Mononuclear cell (primary cell): Measurements from ENCODE around the gene MORC4. TPM values are rescaled to one million over a fixed set of nuclear protein-coding genes. Genes with fewer than 3 reads are reported as not detected.

Experiments
- H3K27me3 ChIP-seq: 2 replicates; pipeline ENCODE4 v1.6.0; 2011; ENCODE audit warnings: low read length, control low read depth; ENCODE audit not compliant: insufficient read depth
- H3K4me1 ChIP-seq: 2 replicates; pipeline ENCODE4 v1.5.1; 2011; ENCODE audit warnings: mild to moderate bottlenecking, low read length, control low read depth; ENCODE audit not compliant: insufficient read depth
- H3K4me3 ChIP-seq: 2 replicates; pipeline ENCODE4 v1.5.1; 2011; ENCODE audit warnings: mild to moderate bottlenecking, low read length, moderate library complexity
- H3K9me3 ChIP-seq: 2 replicates; pipeline ENCODE4 v1.5.1; 2011; ENCODE audit warnings: low read depth, mild to moderate bottlenecking, control low read depth, low read length
- total RNA-seq: library from RNA; depleted of rRNA; stranded (reverse); fragments of >200 nt; gene quantifications from one replicate; pipeline ENCODE4 v1.2.3, GENCODE V29; 2012

The MORC4 gene
- total RNA-seq, 1 donor, result 11.5 TPM

GRCh38 chrX:106903856-106904528, 96.0 kb downstream of the MORC4 start:
- H3K4me3 ChIP-seq, result no peak overlapping the region
- H3K9me3 ChIP-seq, result no peaks in the 10 kb centered on the region
- H3K4me1 ChIP-seq, result no peaks in the 10 kb centered on the region
- no peaks in the 10 kb centered on the region for H3K27me3 ChIP-seq

- Histone ChIP-seq H3K27me3 (no peaks in the 10 kb centered on the region), H3K4me1 (no peaks in the 10 kb centered on the region), H3K9me3 (no peaks in the 10 kb centered on the region), H3K4me3 (no peak within 1 kb of the TSS)
Observed at GRCh38 chrX:106903291-106903824, 96.7 kb downstream of the MORC4 start, which contains the start of gene RIPPLY1. Gene RIPPLY1 (minus strand): TSS chrX:106903341. CDS start chrX:106903287, 54 bp downstream.

- no peaks in the 10 kb centered on the region for H3K4me1 ChIP-seq
- no peaks in the 10 kb centered on the region for H3K9me3 ChIP-seq
- H3K27me3 ChIP-seq, result no peaks in the 10 kb centered on the region
- H3K4me3 ChIP-seq, result no peak overlapping the region
Observed at GRCh38 chrX:106902684-106903083, 97.3 kb downstream of the MORC4 start.

GRCh38 chrX:106901781-106902219, 98.2 kb downstream of the MORC4 start:
- Histone ChIP-seq H3K4me3 (no peak overlapping the region), H3K27me3 (no peaks in the 10 kb centered on the region), H3K9me3 (no peaks in the 10 kb centered on the region), H3K4me1 (no peaks in the 10 kb centered on the region)

GRCh38 chrX:106901341-106901740, 98.7 kb downstream of the MORC4 start:
- no peaks in the 10 kb centered on the region for H3K9me3 ChIP-seq
- no peaks in the 10 kb centered on the region for H3K4me1 ChIP-seq
- H3K4me3 ChIP-seq, result no peak overlapping the region
- no peaks in the 10 kb centered on the region for H3K27me3 ChIP-seq

GRCh38 chrX:106899841-106900240, 100.2 kb downstream of the MORC4 start:
- H3K9me3 ChIP-seq, result no peaks in the 10 kb centered on the region
- H3K27me3 ChIP-seq, result no peaks in the 10 kb centered on the region
- H3K4me3 ChIP-seq, result no peak overlapping the region
- H3K4me1 ChIP-seq, result no peaks in the 10 kb centered on the region

GRCh38 chrX:106899276-106899675, 100.7 kb downstream of the MORC4 start:
- Histone ChIP-seq H3K9me3 (no peaks in the 10 kb centered on the region), H3K27me3 (no peaks in the 10 kb centered on the region), H3K4me1 (no peaks in the 10 kb centered on the region), H3K4me3 (no peak overlapping the region)

- H3K4me1 ChIP-seq, result no peaks in the 10 kb centered on the region
- no peaks in the 10 kb centered on the region for H3K9me3 ChIP-seq
- H3K27me3 ChIP-seq, result no peaks in the 10 kb centered on the region
- no peak overlapping the region for H3K4me3 ChIP-seq
Observed at GRCh38 chrX:106898462-106898861, 101.5 kb downstream of the MORC4 start.

GRCh38 chrX:106897259-106897658, 102.8 kb downstream of the MORC4 start:
- Histone ChIP-seq H3K4me3 (no peak overlapping the region), H3K9me3 (no peaks in the 10 kb centered on the region)

GRCh38 chrX:106894978-106895452, 105.0 kb downstream of the MORC4 start:
- Histone ChIP-seq H3K9me3 (no peaks in the 10 kb centered on the region), H3K4me1 (no peaks in the 10 kb centered on the region), H3K4me3 (no peak overlapping the region), H3K27me3 (no peaks in the 10 kb centered on the region)

More at GRCh38 chrX:106897259-106897658, 102.8 kb downstream of the MORC4 start:
- Histone ChIP-seq H3K27me3 (no peaks in the 10 kb centered on the region), H3K4me1 (no peaks in the 10 kb centered on the region)

- H3K4me1 ChIP-seq, result no peaks in the 10 kb centered on the region
- H3K4me3 ChIP-seq, result no peak overlapping the region
- H3K9me3 ChIP-seq, result no peaks in the 10 kb centered on the region
- H3K27me3 ChIP-seq, result no peaks in the 10 kb centered on the region
Observed at GRCh38 chrX:106894392-106894909, 105.6 kb downstream of the MORC4 start.

GRCh38 chrX:106891762-106892460, 108.1 kb downstream of the MORC4 start:
- no peaks in the 10 kb centered on the region for H3K9me3 ChIP-seq
- H3K4me1 ChIP-seq, result no peaks in the 10 kb centered on the region
- no peaks in the 10 kb centered on the region for H3K27me3 ChIP-seq
- no peak overlapping the region for H3K4me3 ChIP-seq
